ENCODE results near the gene INPPL1.

DNA sequence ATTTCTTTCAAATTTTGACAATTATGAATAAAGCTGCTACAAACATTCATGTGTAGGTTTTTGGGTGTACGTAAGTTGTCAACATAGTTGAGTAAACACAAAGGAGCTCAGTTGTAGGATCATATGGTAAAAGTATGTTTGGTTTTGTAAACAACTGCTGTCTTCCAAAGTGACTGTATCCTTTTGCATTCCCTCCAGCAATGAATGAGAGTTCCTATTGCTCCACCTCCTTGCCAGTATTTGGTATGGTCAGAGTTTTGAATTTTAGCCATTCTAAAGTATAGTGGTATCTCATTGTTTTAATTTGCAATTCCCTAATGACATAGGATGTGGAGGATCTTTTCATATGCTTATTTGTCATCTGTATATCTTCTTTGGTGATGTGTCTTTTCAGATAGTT, 47.4 kb downstream of the INPPL1 start:
- TF ChIP-seq POLR2A (IDR thresholded peaks at IDR 0.05), result no peak
- TF ChIP-seq, protein P1, sequence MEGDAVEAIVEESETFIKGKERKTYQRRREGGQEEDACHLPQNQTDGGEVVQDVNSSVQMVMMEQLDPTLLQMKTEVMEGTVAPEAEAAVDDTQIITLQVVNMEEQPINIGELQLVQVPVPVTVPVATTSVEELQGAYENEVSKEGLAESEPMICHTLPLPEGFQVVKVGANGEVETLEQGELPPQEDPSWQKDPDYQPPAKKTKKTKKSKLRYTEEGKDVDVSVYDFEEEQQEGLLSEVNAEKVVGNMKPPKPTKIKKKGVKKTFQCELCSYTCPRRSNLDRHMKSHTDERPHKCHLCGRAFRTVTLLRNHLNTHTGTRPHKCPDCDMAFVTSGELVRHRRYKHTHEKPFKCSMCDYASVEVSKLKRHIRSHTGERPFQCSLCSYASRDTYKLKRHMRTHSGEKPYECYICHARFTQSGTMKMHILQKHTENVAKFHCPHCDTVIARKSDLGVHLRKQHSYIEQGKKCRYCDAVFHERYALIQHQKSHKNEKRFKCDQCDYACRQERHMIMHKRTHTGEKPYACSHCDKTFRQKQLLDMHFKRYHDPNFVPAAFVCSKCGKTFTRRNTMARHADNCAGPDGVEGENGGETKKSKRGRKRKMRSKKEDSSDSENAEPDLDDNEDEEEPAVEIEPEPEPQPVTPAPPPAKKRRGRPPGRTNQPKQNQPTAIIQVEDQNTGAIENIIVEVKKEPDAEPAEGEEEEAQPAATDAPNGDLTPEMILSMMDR (IDR thresholded peaks at IDR 0.05), result no peak
- no peak for TF ChIP-seq EP300 (IDR thresholded peaks at IDR 0.05)

All from gastroesophageal sphincter (tissue), 3 donors.